ENCODE data around the gene COPS2.

Gene COPS2

DNA sequence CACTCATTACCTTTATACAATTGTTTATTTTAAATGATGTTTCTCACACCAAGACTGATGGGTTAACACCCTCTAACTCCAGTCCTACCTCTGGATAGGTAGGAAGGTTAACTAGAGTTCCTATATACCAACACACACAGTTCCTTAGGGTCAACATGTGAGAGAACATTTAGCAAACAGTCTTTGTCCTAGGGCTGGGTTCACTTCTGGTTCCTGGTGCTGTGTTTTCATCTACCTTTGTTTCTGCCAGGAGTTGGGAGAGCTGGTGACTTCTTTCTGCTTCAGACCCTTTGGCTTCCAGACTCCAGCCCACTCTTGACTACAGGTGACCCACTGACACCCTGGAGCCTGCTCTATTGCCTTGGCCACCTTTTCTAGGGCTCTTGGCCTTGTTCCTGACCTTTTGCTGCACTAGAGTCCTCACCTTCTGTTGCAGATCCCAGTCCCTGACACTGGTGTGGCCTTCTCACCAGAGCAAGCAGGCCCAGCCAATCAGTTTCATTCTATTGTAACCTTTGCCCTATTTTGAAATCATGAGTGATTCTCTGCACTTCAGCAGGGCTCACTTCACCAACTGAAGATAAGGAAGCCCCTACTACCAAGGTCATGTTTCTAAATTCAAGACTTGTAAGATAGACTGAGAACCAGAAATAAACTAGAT lies 59.2 kb downstream of the COPS2 start:
- TF ChIP-seq, protein P1, sequence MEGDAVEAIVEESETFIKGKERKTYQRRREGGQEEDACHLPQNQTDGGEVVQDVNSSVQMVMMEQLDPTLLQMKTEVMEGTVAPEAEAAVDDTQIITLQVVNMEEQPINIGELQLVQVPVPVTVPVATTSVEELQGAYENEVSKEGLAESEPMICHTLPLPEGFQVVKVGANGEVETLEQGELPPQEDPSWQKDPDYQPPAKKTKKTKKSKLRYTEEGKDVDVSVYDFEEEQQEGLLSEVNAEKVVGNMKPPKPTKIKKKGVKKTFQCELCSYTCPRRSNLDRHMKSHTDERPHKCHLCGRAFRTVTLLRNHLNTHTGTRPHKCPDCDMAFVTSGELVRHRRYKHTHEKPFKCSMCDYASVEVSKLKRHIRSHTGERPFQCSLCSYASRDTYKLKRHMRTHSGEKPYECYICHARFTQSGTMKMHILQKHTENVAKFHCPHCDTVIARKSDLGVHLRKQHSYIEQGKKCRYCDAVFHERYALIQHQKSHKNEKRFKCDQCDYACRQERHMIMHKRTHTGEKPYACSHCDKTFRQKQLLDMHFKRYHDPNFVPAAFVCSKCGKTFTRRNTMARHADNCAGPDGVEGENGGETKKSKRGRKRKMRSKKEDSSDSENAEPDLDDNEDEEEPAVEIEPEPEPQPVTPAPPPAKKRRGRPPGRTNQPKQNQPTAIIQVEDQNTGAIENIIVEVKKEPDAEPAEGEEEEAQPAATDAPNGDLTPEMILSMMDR (conservative IDR thresholded peaks at IDR 0.05), result no peak
- H3K27ac ChIP-seq, result peak overlapping the region; percentile 98

DNA sequence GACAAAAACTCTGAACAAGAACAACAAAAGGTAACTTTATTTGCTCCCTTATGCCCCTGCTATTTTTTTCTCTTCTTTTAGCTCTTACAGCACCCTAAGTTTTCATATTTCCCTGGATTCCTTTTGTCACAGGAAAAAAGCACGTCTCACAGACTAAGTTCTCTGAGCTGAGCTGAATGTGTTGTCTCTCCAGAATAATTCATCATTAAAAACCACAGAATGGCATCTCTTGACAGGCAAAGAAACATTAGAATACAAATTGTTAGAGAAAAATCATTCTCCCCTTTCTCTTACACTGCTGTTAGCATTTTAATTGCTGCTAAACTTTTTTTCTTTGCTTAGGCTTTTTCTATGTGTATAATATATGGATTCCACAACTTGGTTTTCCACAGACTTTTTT lies 60.5 kb downstream of the COPS2 start:
- H3K27ac ChIP-seq, result peak overlapping the region; percentile 98
- TF ChIP-seq, protein P1 (conservative IDR thresholded peaks at IDR 0.05), result no peak

- TF ChIP-seq, protein P1 (conservative IDR thresholded peaks at IDR 0.05), result no peak
- H3K27ac ChIP-seq, result peak overlapping the region; percentile 98
Measured at GRCh38 chr15:49093252-49094105, 61.9 kb downstream of the COPS2 start.

DNA sequence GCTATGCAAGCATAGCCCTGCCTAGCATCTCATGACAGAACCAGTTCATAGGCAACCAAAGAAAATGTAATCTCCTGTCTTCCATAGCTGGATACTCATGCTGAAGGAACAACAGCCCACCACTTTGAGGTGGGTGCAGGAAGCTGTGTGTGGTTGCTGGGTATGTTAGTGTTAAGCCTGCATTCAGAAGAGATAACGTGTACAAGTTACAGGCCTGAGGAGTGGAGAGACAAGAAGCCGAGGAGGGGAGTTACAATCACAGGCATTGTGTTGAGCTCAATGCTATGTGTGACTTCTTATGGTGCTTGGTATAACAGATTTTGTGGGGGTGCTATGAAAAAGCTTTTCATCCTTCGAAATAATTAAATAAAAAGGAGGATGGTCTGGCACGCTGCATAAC lies 66.4 kb downstream of the COPS2 start:
- TF ChIP-seq, protein P1 (conservative IDR thresholded peaks at IDR 0.05), result no peak
- no peak overlapping the region; the same call in 1 of the 2 replicates for H3K27ac ChIP-seq

- H3K27ac ChIP-seq, result peak overlapping the region; percentile 74
- TF ChIP-seq, protein P1 (conservative IDR thresholded peaks at IDR 0.05), result no peak
Measured at GRCh38 chr15:49085696-49086459, 69.5 kb downstream of the COPS2 start.

GRCh38 chr15:49084285-49084570 lies 71.2 kb downstream of the COPS2 start:
- H3K27ac ChIP-seq, result peak overlapping the region; percentile 74; the same call in 1 of the 2 replicates
- TF ChIP-seq, protein P1 (conservative IDR thresholded peaks at IDR 0.05), result no peak
